ENCODE measurements around the gene LYST.
A peak's percentile ranks its signal among the peaks of the same experiment; 100 is the strongest.

The LYST gene

GRCh38 chr1:235873045-235873444, 6.3 kb upstream of the LYST start:
- no peak for DNase-seq (ENCODE audit: low spot score)
- TF ChIP-seq, protein P1, sequence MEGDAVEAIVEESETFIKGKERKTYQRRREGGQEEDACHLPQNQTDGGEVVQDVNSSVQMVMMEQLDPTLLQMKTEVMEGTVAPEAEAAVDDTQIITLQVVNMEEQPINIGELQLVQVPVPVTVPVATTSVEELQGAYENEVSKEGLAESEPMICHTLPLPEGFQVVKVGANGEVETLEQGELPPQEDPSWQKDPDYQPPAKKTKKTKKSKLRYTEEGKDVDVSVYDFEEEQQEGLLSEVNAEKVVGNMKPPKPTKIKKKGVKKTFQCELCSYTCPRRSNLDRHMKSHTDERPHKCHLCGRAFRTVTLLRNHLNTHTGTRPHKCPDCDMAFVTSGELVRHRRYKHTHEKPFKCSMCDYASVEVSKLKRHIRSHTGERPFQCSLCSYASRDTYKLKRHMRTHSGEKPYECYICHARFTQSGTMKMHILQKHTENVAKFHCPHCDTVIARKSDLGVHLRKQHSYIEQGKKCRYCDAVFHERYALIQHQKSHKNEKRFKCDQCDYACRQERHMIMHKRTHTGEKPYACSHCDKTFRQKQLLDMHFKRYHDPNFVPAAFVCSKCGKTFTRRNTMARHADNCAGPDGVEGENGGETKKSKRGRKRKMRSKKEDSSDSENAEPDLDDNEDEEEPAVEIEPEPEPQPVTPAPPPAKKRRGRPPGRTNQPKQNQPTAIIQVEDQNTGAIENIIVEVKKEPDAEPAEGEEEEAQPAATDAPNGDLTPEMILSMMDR (IDR thresholded peaks at IDR 0.05; ENCODE audit: extremely low read depth, missing control alignments), result no peak

- TF ChIP-seq, protein P1 (IDR thresholded peaks at IDR 0.05; ENCODE audit: extremely low read depth, missing control alignments), result no peak
- no peak for DNase-seq (ENCODE audit: low spot score)
Observed at GRCh38 chr1:235872270-235872669, 5.6 kb upstream of the LYST start.

DNA sequence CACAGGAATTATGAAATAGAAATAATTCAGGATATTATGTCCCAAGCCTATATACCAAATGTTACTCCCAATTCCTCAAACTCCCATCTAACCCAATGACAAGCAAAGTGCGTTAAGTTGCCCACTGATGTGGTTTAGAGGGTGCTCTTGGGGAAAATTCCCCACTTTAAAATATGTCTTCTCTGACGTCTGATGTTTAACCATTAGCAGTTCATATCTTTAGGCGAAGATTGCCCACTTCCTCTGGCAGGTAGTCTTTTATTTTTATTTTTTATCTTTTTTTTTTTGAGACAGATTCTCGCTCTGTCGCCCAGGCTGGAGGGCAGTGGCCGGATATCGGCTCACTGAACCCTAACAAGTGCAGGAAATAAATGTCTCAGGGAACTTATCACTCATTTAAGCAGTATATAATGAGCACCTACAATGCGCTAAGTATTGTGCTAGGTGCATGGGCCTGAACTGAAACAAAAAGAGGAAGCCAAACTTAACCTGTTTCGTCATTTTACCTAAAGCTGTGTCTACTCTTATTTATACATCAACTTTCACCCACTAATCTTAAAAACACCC, 1.3 kb upstream of the LYST start:
- peak; percentile 58 for DNase-seq (ENCODE audit: low spot score)
- TF ChIP-seq, protein P1 (IDR thresholded peaks at IDR 0.05; ENCODE audit: extremely low read depth, missing control alignments), result no peak

DNA sequence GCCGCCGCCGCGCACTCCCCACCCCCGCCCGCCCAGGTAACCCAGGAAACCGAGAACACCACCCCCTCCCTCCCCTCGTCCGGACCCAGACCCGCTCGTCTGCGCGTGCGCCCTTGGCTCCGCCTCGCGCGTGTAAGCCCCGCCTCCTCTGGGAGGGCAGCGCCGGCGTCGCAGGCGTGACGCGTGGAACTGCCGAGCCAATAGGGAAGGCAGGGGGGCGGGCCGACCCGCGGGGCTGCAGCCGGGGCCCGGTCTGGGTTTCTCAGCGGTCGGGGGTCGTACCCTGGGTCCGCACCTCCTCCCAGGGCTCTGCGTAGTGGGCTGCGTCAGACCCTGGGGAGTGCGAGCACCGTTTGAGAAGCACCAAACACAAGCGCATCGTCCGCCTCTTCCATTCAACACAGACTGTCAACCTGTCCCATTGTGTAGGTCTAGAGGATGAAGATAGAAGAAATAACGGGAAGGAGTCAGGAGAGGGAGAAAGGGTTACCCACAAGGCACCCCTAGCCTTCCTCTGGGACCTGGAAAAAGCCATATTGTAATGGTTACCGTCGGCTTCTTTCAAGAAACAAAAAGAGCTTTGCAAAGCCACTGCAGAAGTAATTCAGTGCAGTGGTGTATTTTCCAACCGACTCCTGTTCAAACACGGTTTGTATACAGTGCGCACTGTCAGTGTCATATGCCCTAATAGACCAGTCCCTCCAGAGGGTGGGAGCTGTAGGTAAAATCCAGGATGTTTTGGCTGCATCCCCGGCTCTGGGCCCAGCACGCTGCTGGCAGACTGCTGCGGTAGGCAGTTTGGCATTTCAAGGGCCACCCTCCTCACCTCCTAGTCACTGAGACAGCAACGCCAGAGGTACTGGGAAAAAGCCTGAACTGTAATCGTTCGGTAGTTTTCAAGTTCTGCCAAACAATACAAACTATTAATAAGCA, 473 bp upstream of the LYST start:
- DNase-seq (ENCODE audit: low spot score), result peak; percentile 97
- TF ChIP-seq, protein P1 (IDR thresholded peaks at IDR 0.05; ENCODE audit: extremely low read depth, missing control alignments), result no peak

- no peak for DNase-seq (ENCODE audit: low spot score)
Observed at GRCh38 chr1:235865565-235866204, 1.0 kb downstream of the LYST start.

GRCh38 chr1:235864931-235865525, 1.7 kb downstream of the LYST start:
- TF ChIP-seq, protein P1 (IDR thresholded peaks at IDR 0.05; ENCODE audit: extremely low read depth, missing control alignments), result no peak
- DNase-seq (ENCODE audit: low spot score), result no peak

More at GRCh38 chr1:235865565-235866204, 1.0 kb downstream of the LYST start:
- TF ChIP-seq, protein P1 (IDR thresholded peaks at IDR 0.05; ENCODE audit: extremely low read depth, missing control alignments), result no peak

Measured in GM20000 (cell line).